Coronary artery (tissue), 2 donors: ENCODE measurements around the gene PSTK.
A peak's percentile ranks its signal among the peaks of the same experiment; 100 is the strongest.

Experiments
- DNase-seq: peaks from one replicate; pipeline ENCODE4 v3.0.0-alpha.2; 2017; ENCODE audit warnings: low spot score
- H3K27ac ChIP-seq, 2 donors: fragments of 200-600 bp; sonication (generic); one replicate each; pipeline ENCODE4 v1.5.1; 2016 to 2019
- H3K4me3 ChIP-seq: fragments of 200-600 bp; sonication (generic); 2 replicates; pipeline ENCODE4 v1.5.1; 2016; ENCODE audit warnings: mild to moderate bottlenecking, moderate library complexity
- CTCF ChIP-seq: fragments of 200-600 bp; sonication (generic); IDR thresholded peaks from one replicate; pipeline ENCODE4 v1.5.1; 2019; ENCODE audit warnings: antibody characterized with exemption

PSTK gene

GRCh38 chr10:123009105-123009820, 29.1 kb downstream of the PSTK start:
- Histone ChIP-seq H3K4me3 (peak overlapping the region; percentile 97), H3K27ac (peak overlapping the region; percentile 56 to 96)
- peak; percentile 74 for DNase-seq
- no peak for TF ChIP-seq CTCF

DNA sequence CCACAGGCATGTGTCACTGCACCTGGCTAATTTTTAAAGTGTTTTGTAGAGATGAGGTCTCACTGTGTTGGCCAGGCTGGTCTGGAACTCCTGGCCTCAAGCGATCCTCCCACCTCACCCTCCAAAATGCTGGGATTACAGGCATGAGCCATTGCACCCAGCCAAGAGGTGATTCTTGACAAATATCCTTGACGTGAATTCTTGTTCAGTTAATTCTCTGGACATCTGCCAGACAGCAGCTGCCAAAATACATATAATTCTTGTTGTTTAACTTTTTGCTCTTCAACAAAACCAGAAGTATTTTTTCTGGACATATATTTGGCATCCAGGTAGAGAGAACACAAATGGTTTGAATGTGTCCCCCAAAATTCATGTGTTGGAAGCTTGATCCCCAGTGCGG, 31.8 kb downstream of the PSTK start:
- no peak for DNase-seq
- TF ChIP-seq CTCF = no peak
- no peak overlapping the region for H3K27ac ChIP-seq

GRCh38 chr10:123013456-123014419, 33.5 kb downstream of the PSTK start:
- H3K4me3 ChIP-seq = no peak overlapping the region
- no peak overlapping the region for H3K27ac ChIP-seq
- no peak for DNase-seq
- TF ChIP-seq CTCF = no peak

More for the DNA sequence above, 31.8 kb downstream of the PSTK start:
- H3K4me3 ChIP-seq = no peak overlapping the region

DNA sequence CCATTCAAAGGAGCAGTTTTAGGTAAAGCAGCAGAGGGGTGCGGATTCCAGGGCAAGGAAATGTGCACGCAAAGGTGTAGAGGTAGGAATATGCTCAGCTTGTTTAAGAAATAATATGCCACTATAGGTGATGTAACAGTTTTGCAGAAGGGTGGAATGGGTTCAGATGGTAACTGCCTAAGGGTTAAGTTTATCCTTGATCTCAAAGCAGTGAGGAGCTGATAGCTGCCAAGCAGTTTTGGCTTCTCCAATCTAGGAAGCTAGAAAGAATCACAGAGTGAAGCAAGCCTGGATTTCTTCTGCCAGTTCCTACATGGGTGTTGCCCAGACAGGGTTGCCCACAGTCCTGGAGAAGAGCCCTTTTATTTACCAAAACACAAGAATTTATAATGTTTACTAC, 34.6 kb downstream of the PSTK start:
- Histone ChIP-seq H3K27ac (no peak overlapping the region), H3K4me3 (no peak overlapping the region)
- no peak for TF ChIP-seq CTCF
- no peak for DNase-seq

- no peak for TF ChIP-seq CTCF
- Histone ChIP-seq H3K4me3 (no peak overlapping the region), H3K27ac (no peak overlapping the region)
- no peak for DNase-seq
Observed at GRCh38 chr10:123016228-123016627, 36.0 kb downstream of the PSTK start.

DNA sequence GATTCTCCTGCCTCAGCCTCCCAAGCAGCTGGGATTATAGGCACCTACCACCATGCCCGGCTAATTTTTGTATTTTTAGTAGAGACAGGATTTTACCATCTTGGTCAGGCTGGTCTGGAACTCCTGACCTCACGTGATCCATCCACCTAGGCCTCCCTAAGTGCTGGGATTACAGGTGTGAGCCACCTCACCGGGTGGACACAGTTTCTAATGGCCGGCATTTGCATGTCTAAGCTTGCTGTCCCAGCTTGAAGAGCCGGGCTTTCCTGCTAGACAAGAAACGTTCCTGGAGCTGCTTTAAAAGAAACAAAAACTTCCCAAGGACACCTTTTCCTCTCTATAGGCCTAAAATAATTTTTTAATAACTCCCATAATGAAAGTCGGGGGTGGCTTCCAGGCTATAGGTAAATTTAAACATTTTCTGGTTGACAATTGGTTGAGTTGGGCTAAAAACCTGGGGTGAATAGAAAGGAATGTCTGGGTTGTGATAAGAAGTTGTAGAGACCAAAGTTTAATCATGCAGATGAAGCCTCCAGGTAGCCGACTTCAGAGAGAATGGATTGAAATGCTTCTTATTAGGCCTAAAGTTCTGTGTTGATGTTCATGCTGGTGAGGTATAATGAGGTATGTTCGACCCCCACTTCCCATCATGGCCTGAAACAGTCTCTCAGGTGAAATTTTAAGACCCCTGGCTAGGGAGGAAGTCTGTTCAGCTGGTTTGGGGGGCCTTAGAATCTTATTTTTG, 37.4 kb downstream of the PSTK start:
- no peak overlapping the region for H3K4me3 ChIP-seq
- no peak overlapping the region for H3K27ac ChIP-seq
- TF ChIP-seq CTCF = no peak
- DNase-seq = no peak
